Ovary (tissue), 9 donors: ENCODE measurements around the gene ATP5F1E. TPM values are rescaled to one million over a fixed set of nuclear protein-coding genes. Genes with fewer than 3 reads are reported as not detected.
"Not testable (repeated sequence)": the region's sequence is repeated elsewhere in the genome, so short reads cannot be mapped to it uniquely, and the experiment has no call there.

Source experiments
- DNase-seq, 5 donors: peaks; one replicate each; pipeline ENCODE4 v3.0.0-alpha.2; 2019 to 2020
- H3K27ac ChIP-seq, 2 donors: fragments of 200-600 bp; one replicate each; pipeline versions ENCODE4 v1.5.1 to v1.8.0; 2019 to 2022
- H3K27me3 ChIP-seq: fragments of 200-600 bp; one replicate; pipeline ENCODE4 v1.8.0; 2022
- H3K36me3 ChIP-seq: fragments of 200-600 bp; sonication (generic); one replicate; pipeline ENCODE4 v1.5.1; 2019
- H3K4me1 ChIP-seq: one replicate; pipeline ENCODE4 v1.8.1; 2013; ENCODE audit warnings: mild to moderate bottlenecking, moderate library complexity; ENCODE audit not compliant: insufficient read depth
- H3K4me3 ChIP-seq: fragments of 200-600 bp; sonication (generic); one replicate; pipeline ENCODE4 v1.5.1; 2017
- H3K9me3 ChIP-seq, 2 donors: fragments of 200-600 bp in 1 of 2; sonication (generic) in 1 of 2; one replicate each; pipeline versions ENCODE4 v1.5.1 to v1.8.1; 2013 to 2019; ENCODE audit warnings: mild to moderate bottlenecking in 1 of 2, moderate library complexity in 1 of 2
- EP300 ChIP-seq: sonication (generic); formaldehyde crosslinking; IDR thresholded peaks from one replicate; pipeline ENCODE4 v1.6.1; 2017; ENCODE audit warnings: antibody characterized with exemption
- POLR2A ChIP-seq: fragments of 450-650 bp; IDR thresholded peaks from one replicate; pipeline ENCODE4 v1.6.1; 2017; ENCODE audit warnings: antibody characterized with exemption, mild to moderate bottlenecking, moderate library complexity
- WGBS, 3 donors: extraction: QIAGEN DNeasy Blood & Tissue Kit in 1 of 3; methylation state at CpG; one replicate each; pipeline versions ENCODE4 v1.1.5 to v1.1.7; 2013 to 2017; 5-methylcytosine and 5-hydroxymethylcytosine counted together
- intact Hi-C, 4 donors: fragments of 100-400 bp; cut with DNase I; formaldehyde crosslinking; loops; one replicate each; pipeline versions ENCODE4 v1.11.0 to v1.15.1; 2022 to 2023
- polyA plus RNA-seq, 2 donors: library from polyadenylated mRNA; stranded (reverse); fragments of 200-250 nt in 1 of 2; fragments of 350-450 nt in 1 of 2; fragmentation: Illumina TruSeq in 1 of 2; extraction: RNeasy Lipid Tissue Mini Kit (QIAGEN cat#74804) in 1 of 2; gene quantifications; one replicate each; pipeline ENCODE4 v1.2.3, GENCODE V29; 2013 to 2014
- total RNA-seq, 7 donors: library from RNA; depleted of rRNA in 2 of 7; stranded (reverse); fragments of >200 nt in 2 of 7; fragmentation: NEBNext Ultra II Directional in 3 of 7; extraction: Animal tissue kit (Norgen Biotek cat#: 25700) in 3 of 7; gene quantifications; one replicate each; pipeline versions ENCODE4 v1.1.0 to v1.2.4, GENCODE V29; 2016 to 2023
- TF ChIP-seq, protein P1 (sequence below), 3 donors: fragments of 450-650 bp in 2 of 3; fragments of 200-600 bp in 1 of 3; IDR thresholded peaks; one replicate each; pipeline versions ENCODE4 v1.5.1 to v1.8.0; 2016 to 2022; ENCODE audit warnings: antibody characterized with exemption in 3 of 3, mild to moderate bottlenecking in 1 of 3
- donor health status: DM: no; HTN: no; CAD: no; lungs with moderate emphysema.
- donor health status: DM: no; HTN: no; CAD: no.
- donor health status: Bipolar disorder and iron deficiency.
- donor health status: DM: yes; HTN: yes; CAD: no.
- donor health status: DM: no; HTN: no; CAD: no.
- donor health status: DM: yes; HTN: yes; CAD: no.

ATP5F1E gene
- total and polyA plus RNA-seq, 9 donors = 23.2 to 73.1 (median 45.4) TPM

DNA sequence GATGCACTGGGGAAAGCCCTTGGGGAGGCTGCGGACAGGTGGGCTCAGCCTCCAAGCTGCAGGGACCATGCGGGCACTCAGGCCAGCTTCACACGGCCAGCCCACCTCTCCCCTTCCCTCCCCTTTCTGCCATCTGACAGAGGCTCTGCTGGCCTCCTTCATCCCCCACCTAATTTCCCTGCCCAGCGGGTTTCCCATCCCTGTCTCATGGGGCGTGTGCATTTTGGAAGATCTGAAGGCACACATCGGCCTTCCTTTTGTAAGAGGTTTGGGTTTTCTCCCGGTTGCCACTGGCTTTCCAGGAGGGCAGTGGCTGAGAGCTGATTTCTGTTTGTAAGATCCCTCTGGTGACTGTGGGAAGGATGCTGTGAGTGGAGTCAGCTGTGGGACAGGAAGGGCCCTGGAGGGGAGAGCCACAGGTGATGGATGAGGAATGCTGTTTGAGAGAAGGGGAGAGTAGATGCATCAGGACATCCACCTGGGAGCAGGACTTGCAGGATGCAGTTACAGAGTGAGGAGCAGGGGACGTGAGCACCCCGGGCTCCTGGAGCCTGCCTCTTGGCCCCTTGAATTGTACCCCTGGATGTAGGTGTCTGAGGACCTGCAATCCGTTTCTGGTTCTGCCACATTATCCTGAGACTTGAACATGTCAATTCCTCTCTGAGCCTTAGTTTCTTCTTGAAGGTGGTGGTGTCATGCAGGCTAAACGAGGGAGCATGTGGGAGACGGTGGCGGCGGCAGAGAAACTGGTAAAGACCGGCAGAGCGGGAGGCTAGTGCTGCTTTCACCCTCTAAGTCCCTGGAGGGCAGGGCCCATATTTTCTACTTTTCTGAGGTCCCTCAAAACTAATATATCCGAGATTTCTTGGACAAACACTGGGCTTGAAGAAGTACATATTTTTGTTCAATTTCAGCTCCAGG is 18.8 kb downstream of the ATP5F1E start:
- Histone ChIP-seq H3K27ac (no peak overlapping the region), H3K36me3 (no peaks in the 10 kb centered on the region), H3K9me3 (no peaks in the 10 kb centered on the region), H3K4me3 (no peak overlapping the region), H3K27me3 (no peaks in the 10 kb centered on the region), H3K4me1 (peaks cover 7% of the 10 kb centered on the region)
- DNase-seq = no peak
- intact Hi-C loops = no loop called here
- TF ChIP-seq EP300 (no peak), POLR2A (no peak)
- TF ChIP-seq, protein P1, sequence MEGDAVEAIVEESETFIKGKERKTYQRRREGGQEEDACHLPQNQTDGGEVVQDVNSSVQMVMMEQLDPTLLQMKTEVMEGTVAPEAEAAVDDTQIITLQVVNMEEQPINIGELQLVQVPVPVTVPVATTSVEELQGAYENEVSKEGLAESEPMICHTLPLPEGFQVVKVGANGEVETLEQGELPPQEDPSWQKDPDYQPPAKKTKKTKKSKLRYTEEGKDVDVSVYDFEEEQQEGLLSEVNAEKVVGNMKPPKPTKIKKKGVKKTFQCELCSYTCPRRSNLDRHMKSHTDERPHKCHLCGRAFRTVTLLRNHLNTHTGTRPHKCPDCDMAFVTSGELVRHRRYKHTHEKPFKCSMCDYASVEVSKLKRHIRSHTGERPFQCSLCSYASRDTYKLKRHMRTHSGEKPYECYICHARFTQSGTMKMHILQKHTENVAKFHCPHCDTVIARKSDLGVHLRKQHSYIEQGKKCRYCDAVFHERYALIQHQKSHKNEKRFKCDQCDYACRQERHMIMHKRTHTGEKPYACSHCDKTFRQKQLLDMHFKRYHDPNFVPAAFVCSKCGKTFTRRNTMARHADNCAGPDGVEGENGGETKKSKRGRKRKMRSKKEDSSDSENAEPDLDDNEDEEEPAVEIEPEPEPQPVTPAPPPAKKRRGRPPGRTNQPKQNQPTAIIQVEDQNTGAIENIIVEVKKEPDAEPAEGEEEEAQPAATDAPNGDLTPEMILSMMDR (IDR thresholded peaks at IDR 0.05) = no peak
- 84 to 86% (median 85%) methylated on average over 17 of the region's 17 CpGs for WGBS, 3 donors

DNA sequence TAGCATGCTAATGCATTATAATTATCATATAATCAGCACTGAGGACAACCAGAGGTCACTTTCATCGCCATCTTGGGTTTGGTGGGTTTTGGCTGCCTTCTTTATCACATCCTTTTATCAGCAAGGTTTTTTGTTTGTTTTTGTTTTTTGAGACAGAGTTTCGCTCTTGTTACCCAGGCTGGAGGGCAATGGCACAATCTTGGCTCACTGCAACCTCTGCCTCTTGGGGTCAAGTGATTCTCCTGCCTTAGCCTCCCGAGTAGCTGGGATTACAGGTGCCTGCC is 20.3 kb downstream of the ATP5F1E start:
- intact Hi-C loops = not testable (repeated sequence)

DNA sequence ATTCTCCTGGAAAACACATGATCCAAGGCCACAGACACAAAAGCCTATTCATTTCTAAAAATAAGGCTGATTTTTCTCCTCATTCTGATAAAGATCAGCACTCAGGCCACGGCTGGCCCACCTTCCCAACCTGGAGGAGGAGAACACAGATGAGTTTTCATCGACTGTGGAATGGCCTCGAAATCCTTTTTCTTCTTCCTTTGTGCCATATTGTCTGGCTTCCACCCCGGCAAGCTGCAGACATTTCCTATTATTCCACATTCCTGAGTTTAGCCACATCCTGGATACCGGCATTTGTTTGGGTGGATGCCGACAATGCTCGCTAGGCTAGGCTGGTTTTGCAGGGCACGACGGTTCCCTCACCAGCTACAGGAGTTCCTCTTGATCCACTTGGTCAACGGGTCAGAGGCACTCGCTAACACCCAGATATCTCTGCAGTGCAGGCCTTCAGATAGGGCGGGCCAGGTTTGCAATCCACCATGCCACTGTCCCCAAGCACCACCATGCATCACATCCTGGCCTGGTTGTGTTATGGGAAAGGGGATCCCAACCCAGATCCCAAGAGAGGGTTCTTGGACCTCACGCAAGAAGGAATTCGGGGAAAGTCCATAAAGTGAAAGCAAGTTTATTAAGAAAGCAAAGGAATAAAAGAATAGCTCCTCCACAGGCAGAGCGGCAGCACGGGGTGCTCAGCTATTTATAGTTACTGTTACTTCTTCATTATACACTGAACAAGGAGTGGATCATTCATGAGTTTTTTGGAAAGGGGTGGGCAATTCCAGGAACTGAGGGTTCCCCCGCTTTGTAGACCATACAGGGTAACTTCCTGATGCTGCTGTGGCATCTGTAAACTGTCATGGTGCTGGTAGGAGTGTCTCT is 20.9 kb downstream of the ATP5F1E start:
- intact Hi-C loops = no loop called here
- Histone ChIP-seq H3K27me3 (no peaks in the 10 kb centered on the region), H3K4me3 (no peak overlapping the region), H3K4me1 (peaks cover 3% of the 10 kb centered on the region), H3K9me3 (no peaks in the 10 kb centered on the region), H3K36me3 (no peaks in the 10 kb centered on the region), H3K27ac (no peak overlapping the region)
- 57 to 63% (median 62%) methylated on average over 17 of the region's 17 CpGs for WGBS, 3 donors
- TF ChIP-seq EP300 = no peak
- no peak for TF ChIP-seq POLR2A
- TF ChIP-seq, protein P1 (IDR thresholded peaks at IDR 0.05) = no peak
- no peak for DNase-seq

More for the DNA sequence above, 20.3 kb downstream of the ATP5F1E start:
- H3K27me3 ChIP-seq, H3K4me1 ChIP-seq, DNase-seq, H3K27ac ChIP-seq, H3K36me3 ChIP-seq, H3K9me3 ChIP-seq, H3K4me3 ChIP-seq: not testable (repeated sequence)
- 87 to 93% (median 92%) methylated on average over 3 of the region's 3 CpGs for WGBS, 3 donors

DNA sequence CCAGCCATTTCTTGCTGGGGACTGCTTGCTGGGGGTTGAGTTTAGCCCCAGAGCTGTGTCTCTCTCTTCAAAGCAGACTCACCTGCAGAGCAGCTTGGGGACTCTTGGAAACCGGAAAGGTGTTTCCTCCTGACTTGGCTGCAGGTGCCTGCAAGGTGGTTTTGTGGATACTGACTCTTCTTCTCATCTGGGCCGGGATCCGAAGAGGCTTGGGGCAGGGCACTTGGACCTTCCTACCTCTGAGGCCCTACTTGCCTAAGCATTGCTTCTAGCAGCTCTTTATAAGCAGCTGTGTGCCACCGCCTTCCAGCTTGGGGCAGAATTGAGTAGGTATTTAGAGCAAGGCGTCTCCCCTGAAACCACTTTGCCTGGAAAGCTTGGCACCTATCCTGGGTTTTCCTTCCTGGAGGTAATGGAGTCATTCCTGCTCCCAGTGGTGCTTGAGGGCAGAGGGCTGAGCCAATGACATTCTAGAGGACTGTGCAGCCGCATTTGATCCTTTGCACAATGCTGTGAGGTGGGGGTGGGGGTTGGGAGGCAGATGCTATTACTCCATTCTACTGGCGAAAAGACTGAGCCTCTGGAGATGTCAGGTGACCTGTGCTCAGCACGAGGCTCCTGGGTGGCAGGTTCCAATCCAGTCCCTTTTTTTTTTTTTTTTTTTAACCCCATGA is 21.7 kb downstream of the ATP5F1E start:
- intact Hi-C loops = no loop called here
- no peak for TF ChIP-seq POLR2A
- TF ChIP-seq EP300 = no peak
- TF ChIP-seq, protein P1 (IDR thresholded peaks at IDR 0.05) = no peak
- peaks cover 7% of the 10 kb centered on the region for H3K4me1 ChIP-seq
- H3K4me3 ChIP-seq = no peak overlapping the region
- 80 to 83% (median 82%) methylated on average over 8 of the region's 8 CpGs for WGBS, 3 donors
- H3K9me3 ChIP-seq = no peaks in the 10 kb centered on the region
- H3K27me3 ChIP-seq = no peaks in the 10 kb centered on the region
- H3K36me3 ChIP-seq = no peaks in the 10 kb centered on the region
- DNase-seq = no peak
- no peak overlapping the region for H3K27ac ChIP-seq
